Thoracic aorta (tissue), 2 donors: Measurements from ENCODE around the gene PDGFC. TPM values are rescaled to one million over a fixed set of nuclear protein-coding genes. Genes with fewer than 3 reads are reported as not detected.
A peak's percentile ranks its signal among the peaks of the same experiment; 100 is the strongest.

ENCODE experiments used
- ATAC-seq: fragments of 150-250 bp; one replicate; pipeline ENCODE4 v1.8.0; 2017; ENCODE audit warnings: low read depth; ENCODE audit not compliant: insufficient number of reproducible peaks, low FRiP score
- DNase-seq: peaks from one replicate; pipeline ENCODE4 v3.0.0-alpha.2; 2020; ENCODE audit warnings: low spot score
- H3K27ac ChIP-seq, 2 donors: fragments of 200-600 bp; sonication (generic); 1 replicate in 1 of 2; 2 replicates in 1 of 2; pipeline ENCODE4 v1.5.1; 2016; ENCODE audit warnings: mild to moderate bottlenecking in 2 of 2, moderate library complexity in 2 of 2
- H3K27me3 ChIP-seq: fragments of 200-600 bp; sonication (generic); replicated peaks from 2 replicates; pipeline ENCODE4 v1.6.0; 2016; ENCODE audit warnings: mild to moderate bottlenecking; ENCODE audit not compliant: insufficient read depth
- H3K36me3 ChIP-seq: fragments of 200-600 bp; sonication (generic); one replicate; pipeline ENCODE4 v1.5.1; 2016
- H3K4me1 ChIP-seq, 2 donors: fragments of 200-600 bp; sonication (generic); 1 replicate in 1 of 2; 2 replicates in 1 of 2; pipeline versions ENCODE4 v1.5.1 to v1.6.0; 2016; ENCODE audit warnings: low read depth in 2 of 2, mild to moderate bottlenecking in 1 of 2; ENCODE audit not compliant: control insufficient read depth in 1 of 2
- H3K4me3 ChIP-seq: fragments of 200-600 bp; sonication (generic); 2 replicates; pipeline ENCODE4 v1.5.1; 2016; ENCODE audit warnings: mild to moderate bottlenecking
- H3K9me3 ChIP-seq: fragments of 200-600 bp; sonication (generic); 2 replicates; pipeline ENCODE4 v1.5.1; 2016
- total RNA-seq, 2 donors: library from RNA; depleted of rRNA; stranded (reverse); fragments of >200 nt; gene quantifications; one replicate each; pipeline versions ENCODE4 v1.1.0 to v1.2.3, GENCODE V29; 2016
- TF ChIP-seq, protein P1 (sequence below): fragments of 200-600 bp; sonication (generic); IDR thresholded peaks from one replicate; pipeline ENCODE4 v1.5.1; 2019; ENCODE audit warnings: antibody characterized with exemption

The PDGFC gene
- total RNA-seq, 2 donors from 2014 or later: 31.4 to 32.8 TPM

DNA sequence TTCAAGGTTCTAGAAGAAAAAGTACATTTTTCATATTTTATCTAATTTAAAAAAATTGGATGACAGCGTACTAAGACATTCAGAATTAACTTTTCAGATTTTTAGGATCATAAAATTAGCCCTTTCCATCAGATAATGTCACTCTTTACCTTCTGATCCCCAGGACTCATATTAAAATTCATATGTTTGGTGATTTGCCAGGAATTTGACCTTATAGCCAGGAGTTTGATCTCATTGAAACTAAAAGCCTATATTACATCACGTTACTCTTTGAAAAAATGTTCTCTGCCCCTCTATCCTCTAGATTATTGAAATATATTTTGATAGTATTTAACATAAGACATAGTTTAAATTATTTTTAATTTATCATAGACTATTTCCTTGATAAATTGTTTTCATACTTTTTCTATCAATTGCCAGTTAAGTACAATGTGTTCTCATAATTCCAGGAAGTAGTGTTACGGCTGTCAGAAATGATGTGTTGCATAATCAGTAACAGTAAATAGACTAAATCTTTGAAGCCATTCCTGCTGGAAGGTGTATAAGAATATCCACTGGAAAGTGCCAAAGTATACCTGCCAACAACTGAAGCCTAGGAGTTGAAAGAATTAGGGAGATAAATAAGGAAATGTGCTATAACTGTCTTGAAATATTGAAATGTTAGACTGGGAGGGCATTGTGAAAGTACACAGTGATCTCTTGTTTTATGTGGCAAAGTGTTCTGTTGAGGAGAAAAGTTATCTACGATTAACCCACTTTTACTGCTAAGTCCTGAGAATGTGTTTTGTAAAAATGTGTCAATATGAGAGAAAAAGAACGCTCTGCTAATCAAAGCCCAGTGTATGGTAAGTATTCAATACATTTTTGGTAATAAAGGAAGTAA is 32.9 kb upstream of the PDGFC start:
- no peaks in the 10 kb centered on the region for H3K27me3 ChIP-seq
- ATAC-seq (no peak), DNase-seq (no peak)
- H3K27ac ChIP-seq: peak overlapping the region; percentile 61 to 68
- peak overlapping the region; percentile 24 for H3K4me3 ChIP-seq
- TF ChIP-seq, protein P1, sequence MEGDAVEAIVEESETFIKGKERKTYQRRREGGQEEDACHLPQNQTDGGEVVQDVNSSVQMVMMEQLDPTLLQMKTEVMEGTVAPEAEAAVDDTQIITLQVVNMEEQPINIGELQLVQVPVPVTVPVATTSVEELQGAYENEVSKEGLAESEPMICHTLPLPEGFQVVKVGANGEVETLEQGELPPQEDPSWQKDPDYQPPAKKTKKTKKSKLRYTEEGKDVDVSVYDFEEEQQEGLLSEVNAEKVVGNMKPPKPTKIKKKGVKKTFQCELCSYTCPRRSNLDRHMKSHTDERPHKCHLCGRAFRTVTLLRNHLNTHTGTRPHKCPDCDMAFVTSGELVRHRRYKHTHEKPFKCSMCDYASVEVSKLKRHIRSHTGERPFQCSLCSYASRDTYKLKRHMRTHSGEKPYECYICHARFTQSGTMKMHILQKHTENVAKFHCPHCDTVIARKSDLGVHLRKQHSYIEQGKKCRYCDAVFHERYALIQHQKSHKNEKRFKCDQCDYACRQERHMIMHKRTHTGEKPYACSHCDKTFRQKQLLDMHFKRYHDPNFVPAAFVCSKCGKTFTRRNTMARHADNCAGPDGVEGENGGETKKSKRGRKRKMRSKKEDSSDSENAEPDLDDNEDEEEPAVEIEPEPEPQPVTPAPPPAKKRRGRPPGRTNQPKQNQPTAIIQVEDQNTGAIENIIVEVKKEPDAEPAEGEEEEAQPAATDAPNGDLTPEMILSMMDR: no peak
- H3K4me1 ChIP-seq: peaks cover 10 to 21% of the 10 kb centered on the region in 2 donors
- H3K9me3 ChIP-seq: no peaks in the 10 kb centered on the region
- no peaks in the 10 kb centered on the region for H3K36me3 ChIP-seq

DNA sequence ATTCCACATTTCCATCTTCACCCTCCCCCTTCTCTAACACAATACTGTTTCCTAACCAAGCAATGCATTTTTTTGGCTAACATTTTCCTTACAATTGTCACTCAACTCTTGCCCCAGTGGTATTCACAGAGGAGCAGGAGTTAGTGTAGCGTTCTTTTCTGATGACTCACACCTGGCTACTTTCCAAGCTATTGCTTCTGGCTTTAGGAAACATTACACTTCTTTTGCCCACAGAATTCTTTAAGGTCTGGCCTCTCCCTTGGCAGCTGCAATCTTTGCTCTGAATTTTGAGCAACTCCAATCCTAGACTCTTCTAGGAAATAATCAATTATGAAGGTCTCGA is 27.5 kb upstream of the PDGFC start:
- Histone ChIP-seq H3K27ac (peak overlapping the region; percentile 24 to 31), H3K4me1 (peaks cover 7 to 20% of the 10 kb centered on the region in 2 donors), H3K4me3 (no peak overlapping the region), H3K9me3 (peaks cover 15% of the 10 kb centered on the region), H3K36me3 (no peaks in the 10 kb centered on the region), H3K27me3 (no peaks in the 10 kb centered on the region)
- DNase-seq: no peak
- peak; percentile 77 for ATAC-seq
- TF ChIP-seq, protein P1: no peak

DNA sequence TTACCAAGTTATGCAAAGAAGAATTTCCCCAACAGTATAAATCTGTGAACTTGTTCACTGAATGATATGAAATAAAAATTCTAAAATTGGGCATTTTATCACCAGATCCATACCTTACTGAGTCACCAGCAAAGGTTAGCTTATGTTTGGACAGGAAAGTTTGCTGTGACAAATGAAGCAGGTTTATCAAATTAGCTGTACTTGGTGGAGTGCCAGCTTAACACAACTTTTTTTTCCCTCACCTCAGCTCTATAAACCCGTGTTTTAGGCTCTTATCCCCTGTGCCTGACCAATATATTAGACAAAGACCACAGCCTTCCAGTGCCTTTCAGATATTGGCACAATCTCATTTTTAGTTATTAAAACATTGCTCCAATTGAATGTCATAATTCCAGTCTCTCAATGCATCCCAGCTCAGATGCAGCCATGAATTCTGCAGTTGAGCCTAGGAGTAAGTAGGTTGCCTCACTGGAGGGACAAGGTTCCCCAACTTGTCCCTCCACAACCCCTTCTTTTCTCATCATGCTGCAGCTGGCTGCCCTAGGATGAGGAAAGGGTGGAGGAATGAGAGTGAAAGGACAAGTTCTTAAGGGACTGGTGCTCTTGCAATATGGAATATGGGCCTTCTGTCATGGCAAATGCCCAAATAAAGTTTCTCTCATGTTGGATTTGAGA is 27.0 kb upstream of the PDGFC start:
- peak overlapping the region; percentile 24 to 31 for H3K27ac ChIP-seq
- H3K36me3 ChIP-seq: no peaks in the 10 kb centered on the region

DNA sequence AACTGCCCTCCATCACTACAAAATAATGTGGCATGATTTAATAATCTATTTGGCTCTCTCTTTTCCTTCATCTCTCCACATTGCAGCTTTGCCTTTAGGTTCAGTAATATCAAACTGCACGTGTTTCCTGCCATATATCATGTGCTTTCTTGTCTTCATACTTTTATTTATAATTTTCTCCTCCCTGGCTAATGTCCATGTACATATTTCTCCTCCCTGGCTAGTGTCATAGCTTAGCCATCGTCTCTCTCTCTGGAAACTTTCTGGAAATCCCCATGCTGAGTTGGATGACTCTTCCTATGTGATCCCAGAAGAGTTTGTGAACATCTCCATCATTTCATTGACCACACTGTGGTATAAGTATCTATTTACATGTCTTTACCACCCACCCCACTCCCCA is 21.3 kb upstream of the PDGFC start:
- H3K27ac ChIP-seq: no peak overlapping the region
- no peaks in the 10 kb centered on the region for H3K36me3 ChIP-seq
- H3K4me1 ChIP-seq: no peaks in the 10 kb centered on the region
- peaks cover 22% of the 10 kb centered on the region for H3K9me3 ChIP-seq
- H3K27me3 ChIP-seq: no peaks in the 10 kb centered on the region
- ATAC-seq (no peak), DNase-seq (no peak)
- H3K4me3 ChIP-seq: no peak overlapping the region
- TF ChIP-seq, protein P1: no peak

More for the DNA sequence above, 27.0 kb upstream of the PDGFC start:
- Histone ChIP-seq H3K4me1 (peaks cover 5 to 15% of the 10 kb centered on the region in 2 donors), H3K9me3 (peaks cover 15% of the 10 kb centered on the region), H3K27me3 (no peaks in the 10 kb centered on the region), H3K4me3 (no peak overlapping the region)
- ATAC-seq: peak; percentile 14
- no peak for DNase-seq
- TF ChIP-seq, protein P1: no peak

DNA sequence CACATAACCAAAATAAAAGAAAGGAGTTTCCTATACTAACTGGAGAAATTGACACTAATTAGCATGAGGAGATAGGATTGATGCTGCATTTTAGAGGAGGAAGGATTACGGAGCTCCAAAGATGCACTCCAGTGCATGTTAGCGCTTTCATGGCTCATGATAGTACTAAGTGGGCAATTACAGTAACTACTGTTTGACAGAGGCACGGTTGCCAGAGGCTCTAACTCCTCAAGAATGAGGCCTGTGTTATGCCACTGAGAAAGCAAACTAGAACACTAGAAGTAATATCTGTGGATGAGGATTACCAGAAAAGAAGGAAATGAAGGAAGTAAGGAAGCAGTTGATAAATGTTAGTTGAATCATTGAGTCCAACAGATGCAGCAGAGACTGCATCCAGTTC is 19.6 kb upstream of the PDGFC start:
- H3K9me3 ChIP-seq: peaks cover 7% of the 10 kb centered on the region
- TF ChIP-seq, protein P1: no peak
- H3K27me3 ChIP-seq: no peaks in the 10 kb centered on the region
- no peaks in the 10 kb centered on the region for H3K36me3 ChIP-seq
- H3K4me3 ChIP-seq: no peak overlapping the region
- no peaks in the 10 kb centered on the region for H3K4me1 ChIP-seq
- DNase-seq (no peak), ATAC-seq (no peak)
- no peak overlapping the region for H3K27ac ChIP-seq
